IPS DF 4.7 (cell line): ENCODE results near the gene ZCWPW2.

ENCODE experiments used
- DNase-seq: peaks from one replicate; pipeline ENCODE4 v3.0.0-alpha.2; 2013; ENCODE audit warnings: low spot score; ENCODE audit errors: extremely low read depth

ZCWPW2 gene, protein sequence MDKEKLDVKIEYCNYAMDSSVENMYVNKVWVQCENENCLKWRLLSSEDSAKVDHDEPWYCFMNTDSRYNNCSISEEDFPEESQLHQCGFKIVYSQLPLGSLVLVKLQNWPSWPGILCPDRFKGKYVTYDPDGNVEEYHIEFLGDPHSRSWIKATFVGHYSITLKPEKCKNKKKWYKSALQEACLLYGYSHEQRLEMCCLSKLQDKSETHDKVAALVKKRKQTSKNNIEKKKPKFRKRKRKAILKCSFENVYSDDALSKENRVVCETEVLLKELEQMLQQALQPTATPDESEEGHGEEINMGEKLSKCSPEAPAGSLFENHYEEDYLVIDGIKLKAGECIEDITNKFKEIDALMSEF

GRCh38 chr3:28348629-28349468, at the start of gene ZCWPW2, which contains the start of gene AZI2:
Gene ZCWPW2, plus strand, starts transcription at chr3:28348721. Its CDS starts 64,348 bp downstream, at chr3:28413069.
Gene AZI2, minus strand, starts transcription at chr3:28348824. Its CDS starts 8,207 bp downstream, at chr3:28340617.
- peak; percentile 38 for DNase-seq

GRCh38 chr3:28299705-28300104, 48.8 kb upstream of the ZCWPW2 start:
- no peak for DNase-seq

- DNase-seq, result no peak
Measured at GRCh38 chr3:28300345-28300962, 48.1 kb upstream of the ZCWPW2 start.

DNA sequence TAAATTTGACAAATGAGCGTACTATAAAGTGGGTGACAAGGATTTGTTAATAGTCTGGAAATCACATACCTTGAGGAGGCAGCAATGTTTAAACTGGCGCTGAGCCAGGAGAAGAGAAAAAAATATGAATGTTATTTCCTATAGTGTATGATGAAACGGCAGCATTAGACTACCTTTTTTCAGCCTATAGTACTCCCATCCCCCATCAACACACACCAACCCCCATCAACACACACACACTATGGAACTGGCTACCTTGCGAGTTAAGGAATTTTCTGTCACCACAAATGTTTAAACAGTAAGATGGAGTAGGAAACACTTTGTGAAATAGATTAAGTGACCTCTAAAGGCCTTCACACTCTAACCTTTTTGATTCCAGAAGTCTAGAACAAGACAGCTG, 46.8 kb upstream of the ZCWPW2 start:
- no peak for DNase-seq

GRCh38 chr3:28308196-28308595, 40.3 kb upstream of the ZCWPW2 start:
- DNase-seq, result no peak

DNA sequence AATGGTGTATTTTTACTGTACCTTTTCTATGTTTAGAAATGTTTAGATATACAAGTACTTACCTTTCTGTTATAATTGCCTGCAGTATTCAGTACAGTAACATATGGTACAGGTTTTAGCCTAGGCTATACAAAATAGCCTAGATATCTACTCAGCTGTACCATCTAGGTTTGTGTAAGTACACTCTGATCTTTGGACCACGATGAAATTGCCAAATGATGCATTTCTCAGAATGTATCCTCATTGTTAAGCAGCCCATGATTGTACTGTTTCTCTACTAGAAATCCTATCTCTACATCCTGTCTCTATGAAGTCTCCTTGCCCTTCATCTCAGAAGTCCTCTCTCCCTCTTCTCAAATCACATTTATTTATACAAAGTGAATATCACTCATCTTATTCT, 32.8 kb upstream of the ZCWPW2 start:
- DNase-seq, result no peak

DNA sequence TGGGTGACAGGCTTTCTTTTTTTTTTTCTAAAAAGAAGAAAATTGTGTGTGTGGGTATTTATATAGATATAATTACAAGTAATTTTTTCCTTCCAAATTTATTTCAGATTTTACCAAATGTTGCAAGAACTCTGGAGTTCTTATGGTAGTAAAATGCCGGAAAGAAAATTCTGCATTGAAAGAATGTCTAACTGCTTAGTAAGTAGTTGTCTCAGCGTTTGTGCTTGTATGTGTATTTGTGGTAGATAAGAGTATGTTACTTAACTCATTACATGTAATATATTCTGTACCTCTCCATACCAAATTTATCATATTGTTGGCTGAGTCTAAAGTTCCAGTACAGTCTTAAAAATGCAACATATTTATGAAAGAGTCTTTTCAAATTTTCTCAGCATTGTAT, 32.3 kb upstream of the ZCWPW2 start:
- no peak for DNase-seq

DNA sequence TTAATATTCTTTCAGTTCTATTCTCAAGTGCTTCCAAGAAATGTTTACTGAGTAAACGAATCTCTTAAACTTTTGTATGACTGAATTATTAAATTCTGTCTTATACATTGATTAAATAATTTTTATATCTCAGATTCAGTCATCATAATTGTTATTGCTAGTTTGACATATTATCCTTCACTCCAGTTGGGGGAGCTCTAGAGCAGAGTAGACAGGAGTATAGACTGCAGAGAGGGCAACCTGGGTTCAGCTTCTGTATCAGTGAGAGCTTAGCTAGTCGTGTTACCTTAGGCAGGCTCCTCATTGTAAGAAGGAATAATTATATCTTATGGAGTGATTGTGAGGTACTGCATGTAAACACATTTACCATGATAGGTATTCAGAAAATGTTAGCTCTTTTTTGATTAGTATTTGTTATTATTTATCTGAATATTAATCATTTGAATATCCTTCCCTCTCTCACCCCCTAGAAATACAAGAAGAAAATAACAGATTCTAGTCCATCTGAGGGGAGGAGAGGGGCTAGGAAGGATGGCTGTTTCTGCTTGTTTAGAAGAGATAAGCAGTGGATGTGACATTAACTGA, 31.0 kb upstream of the ZCWPW2 start:
- DNase-seq, result no peak

GRCh38 chr3:28320981-28321380, 27.5 kb upstream of the ZCWPW2 start:
- DNase-seq, result no peak

DNA sequence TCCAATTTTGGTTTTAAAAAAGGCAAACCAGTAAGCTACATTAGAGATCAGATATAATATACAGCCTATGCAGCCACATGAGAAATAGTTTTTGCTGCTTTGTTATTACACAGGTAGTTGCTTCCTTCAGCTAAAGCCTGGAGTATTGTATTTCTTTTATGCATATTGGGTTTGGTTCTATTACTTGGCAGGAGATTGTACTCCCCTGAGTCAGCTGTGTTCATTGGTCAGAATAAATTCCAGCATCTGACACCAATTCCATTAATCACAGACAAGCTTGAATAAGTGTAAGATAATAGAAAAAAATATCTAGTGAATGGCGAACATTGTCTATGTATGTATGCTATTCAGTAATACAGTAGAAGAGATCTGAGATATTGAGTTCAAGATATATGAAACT, 26.1 kb upstream of the ZCWPW2 start:
- no peak for DNase-seq

GRCh38 chr3:28326458-28326926, 22.0 kb upstream of the ZCWPW2 start:
- DNase-seq, result no peak

- no peak for DNase-seq
Measured at GRCh38 chr3:28328188-28329151, 20.1 kb upstream of the ZCWPW2 start.

DNA sequence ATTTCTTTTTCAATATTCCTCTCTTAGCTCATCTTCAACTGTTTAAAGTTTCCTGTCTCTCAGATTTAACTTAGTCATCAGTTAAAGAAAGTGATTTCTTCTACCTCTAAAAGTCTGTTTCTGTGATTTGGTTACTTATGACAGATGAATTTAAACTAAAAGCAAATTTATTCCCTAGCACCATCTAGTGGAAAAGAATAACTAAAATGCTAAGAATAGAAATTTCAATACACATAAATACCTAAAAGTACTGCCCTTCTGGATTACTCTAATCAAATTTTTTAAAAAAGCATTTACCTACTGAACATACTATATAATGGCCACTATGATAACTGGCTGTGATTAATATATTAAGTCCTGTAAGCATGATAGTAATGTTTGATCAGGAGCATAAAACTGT, 14.0 kb upstream of the ZCWPW2 start:
- no peak for DNase-seq

- no peak for DNase-seq
Measured at GRCh38 chr3:28335246-28335645, 13.3 kb upstream of the ZCWPW2 start.

- DNase-seq, result no peak
Measured at GRCh38 chr3:28337230-28337629, 11.3 kb upstream of the ZCWPW2 start.

DNA sequence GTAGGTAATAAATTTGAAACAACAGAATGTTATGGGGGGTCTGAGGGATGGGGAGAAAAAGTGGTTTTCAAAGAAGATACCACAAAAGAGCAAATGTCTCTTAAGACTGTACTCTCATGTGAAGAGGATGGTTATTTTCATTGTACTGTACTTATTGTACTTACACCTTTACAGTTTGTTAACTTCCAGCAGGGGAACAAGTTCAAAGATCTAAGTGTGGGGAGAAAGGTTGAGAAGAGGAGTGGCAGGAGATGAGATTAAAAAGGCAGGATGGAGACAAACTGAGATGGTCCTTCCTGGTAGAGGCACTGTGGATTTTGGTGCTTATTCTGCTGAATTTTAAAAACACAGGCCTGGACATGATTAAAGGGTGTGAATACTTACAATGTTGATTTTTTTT, 5.4 kb upstream of the ZCWPW2 start:
- DNase-seq, result no peak

- no peak for DNase-seq
Measured at GRCh38 chr3:28345690-28346089, 2.8 kb upstream of the ZCWPW2 start.

DNA sequence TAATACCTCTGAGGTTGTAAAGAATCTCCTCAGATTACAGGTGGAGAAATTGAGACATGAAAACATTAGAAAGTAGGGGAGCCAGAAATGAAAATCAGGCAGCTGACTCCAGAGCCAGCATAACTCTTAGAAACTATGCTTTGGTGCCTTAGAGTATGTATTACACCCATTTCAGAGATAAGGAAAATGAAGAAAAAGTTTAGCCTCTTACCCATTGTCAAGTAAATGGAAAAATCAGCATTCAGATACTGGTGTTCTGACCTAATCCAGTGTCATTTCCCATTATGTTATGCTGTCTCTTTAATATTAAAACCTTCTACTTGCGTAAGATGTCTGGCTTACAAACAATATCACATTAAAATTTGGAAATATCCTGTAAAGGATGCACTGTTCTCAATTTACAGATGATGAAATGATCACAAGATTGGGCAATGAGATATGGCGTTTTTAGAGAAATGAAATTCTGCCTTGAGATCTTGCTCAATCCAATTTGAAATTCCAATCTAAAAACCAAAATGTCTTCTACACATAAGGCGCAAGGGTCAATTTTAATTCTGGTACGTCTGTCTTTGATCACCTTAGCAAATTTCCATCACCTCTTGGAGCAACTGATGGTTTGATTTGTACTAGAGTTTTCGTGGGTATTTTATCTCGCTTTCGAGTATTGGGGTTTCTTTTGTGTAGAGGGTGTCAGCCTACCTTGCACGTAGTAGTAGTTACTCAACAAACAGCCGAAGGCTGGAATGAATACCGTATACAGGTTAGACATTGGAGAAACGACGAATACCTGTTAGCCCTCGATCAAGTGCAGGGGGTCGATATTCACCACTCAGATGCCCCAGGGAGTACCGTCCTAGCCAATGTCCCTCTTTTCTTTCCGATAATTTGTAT, 902 bp upstream of the ZCWPW2 start:
- DNase-seq, result no peak

GRCh38 chr3:28348265-28348628, 274 bp upstream of the ZCWPW2 start:
- DNase-seq, result no peak
